H9 (cell line): ENCODE measurements around the gene HLA-DPB1. TPM values are rescaled to one million over a fixed set of nuclear protein-coding genes. Genes with fewer than 3 reads are reported as not detected.
A peak's percentile ranks its signal among the peaks of the same experiment; 100 is the strongest.

Source experiments
- DNase-seq: peaks from one replicate; pipeline ENCODE4 v3.0.0-alpha.2; 2017
- H2AFZ ChIP-seq: one replicate; pipeline ENCODE4 v1.6.1; 2013; ENCODE audit warnings: mild to moderate bottlenecking, low read length, control low read depth, moderate library complexity
- H2AK5ac ChIP-seq: 2 replicates; pipeline ENCODE4 v1.6.1; 2013; ENCODE audit warnings: low read length, control low read depth, mixed read lengths; ENCODE audit not compliant: insufficient read length
- H2BK120ac ChIP-seq: one replicate; pipeline ENCODE4 v1.6.1; 2013; ENCODE audit warnings: low read depth, mild to moderate bottlenecking, low read length, control low read depth, inconsistent platforms; ENCODE audit not compliant: poor library complexity, severe bottlenecking
- H2BK12ac ChIP-seq: 2 replicates; pipeline ENCODE4 v1.6.1; 2013; ENCODE audit warnings: low read length, control low read depth, mixed read lengths, low read depth; ENCODE audit not compliant: insufficient read length
- H2BK15ac ChIP-seq: 2 replicates; pipeline ENCODE4 v1.6.1; 2013; ENCODE audit warnings: low read depth, low read length, control low read depth
- H2BK20ac ChIP-seq: one replicate; pipeline ENCODE4 v1.6.1; 2013; ENCODE audit warnings: low read depth, mild to moderate bottlenecking, low read length, control low read depth, inconsistent platforms; ENCODE audit not compliant: poor library complexity, severe bottlenecking
- H2BK5ac ChIP-seq: 2 replicates; pipeline ENCODE4 v1.6.1; 2013; ENCODE audit warnings: low read length, control low read depth, mixed read lengths; ENCODE audit not compliant: insufficient read length
- H3K14ac ChIP-seq: 2 replicates; pipeline ENCODE4 v1.6.1; 2013; ENCODE audit warnings: low read length, control low read depth; ENCODE audit not compliant: insufficient read depth
- H3K18ac ChIP-seq: 2 replicates; pipeline ENCODE4 v1.6.1; 2013; ENCODE audit warnings: low read depth, mild to moderate bottlenecking, mixed read lengths, low read length, control low read depth; ENCODE audit not compliant: insufficient read length
- H3K23ac ChIP-seq: 2 replicates; pipeline ENCODE4 v1.6.1; 2013; ENCODE audit warnings: low read length, control low read depth, mixed read lengths, low read depth; ENCODE audit not compliant: insufficient read length
- H3K23me2 ChIP-seq: 2 replicates; pipeline ENCODE4 v1.6.1; 2013; ENCODE audit warnings: low read depth, mild to moderate bottlenecking, mixed read lengths, low read length, control low read depth; ENCODE audit not compliant: insufficient read length, poor library complexity, severe bottlenecking
- H3K27ac ChIP-seq: 2 replicates; pipeline ENCODE4 v1.5.1; 2013; ENCODE audit warnings: low read length, control low read depth, mixed read lengths, low read depth; ENCODE audit not compliant: insufficient read length
- H3K27me3 ChIP-seq: 2 replicates; pipeline ENCODE4 v1.6.1; 2013; ENCODE audit warnings: low read length, control low read depth, inconsistent platforms; ENCODE audit not compliant: insufficient read depth
- H3K4ac ChIP-seq: 2 replicates; pipeline ENCODE4 v1.6.1; 2013; ENCODE audit warnings: low read depth, mild to moderate bottlenecking, control low read depth, inconsistent platforms, low read length, moderate library complexity
- H3K4me1 ChIP-seq: 2 replicates; pipeline ENCODE4 v1.6.1; 2013; ENCODE audit warnings: low read length, control low read depth, inconsistent platforms; ENCODE audit not compliant: insufficient read depth
- H3K4me2 ChIP-seq: 2 replicates; pipeline ENCODE4 v1.6.1; 2013; ENCODE audit warnings: low read length, control low read depth, mixed read lengths; ENCODE audit not compliant: insufficient read length, insufficient read depth
- H3K56ac ChIP-seq: 2 replicates; pipeline ENCODE4 v1.6.1; 2013; ENCODE audit warnings: low read depth, mild to moderate bottlenecking, mixed read lengths, low read length, control low read depth; ENCODE audit not compliant: insufficient read length
- H3K79me1 ChIP-seq: 2 replicates; pipeline ENCODE4 v1.6.1; 2013; ENCODE audit warnings: low read depth, mild to moderate bottlenecking, moderate library complexity, low read length, control low read depth, inconsistent platforms; ENCODE audit not compliant: insufficient read depth, poor library complexity, severe bottlenecking
- H3K79me2 ChIP-seq: 2 replicates; pipeline ENCODE4 v1.6.1; 2013; ENCODE audit warnings: low read length, control low read depth, inconsistent platforms; ENCODE audit not compliant: insufficient read depth
- H3K9ac ChIP-seq: 2 replicates; pipeline ENCODE4 v1.6.1; 2013; ENCODE audit warnings: low read length, control low read depth, mixed read lengths; ENCODE audit not compliant: insufficient read length; ENCODE audit errors: extremely low read depth
- H3K9me3 ChIP-seq: one replicate; pipeline ENCODE4 v1.6.1; 2013; ENCODE audit warnings: low read depth, low read length, inconsistent platforms; ENCODE audit not compliant: control insufficient read depth
- H3T11ph ChIP-seq: one replicate; pipeline ENCODE4 v1.6.1; 2013; ENCODE audit warnings: mild to moderate bottlenecking, low read length, control low read depth, inconsistent platforms
- H4K20me1 ChIP-seq: one replicate; pipeline ENCODE4 v1.6.1; 2013; ENCODE audit not compliant: control insufficient read depth, insufficient read length, insufficient read depth
- H4K5ac ChIP-seq: 2 replicates; pipeline ENCODE4 v1.6.1; 2013; ENCODE audit warnings: low read depth, mild to moderate bottlenecking, mixed read lengths, low read length, control low read depth; ENCODE audit not compliant: insufficient read length
- H4K8ac ChIP-seq: replicated peaks from 2 replicates; pipeline ENCODE4 v1.6.1; 2013; ENCODE audit warnings: low read length, control low read depth, mixed read lengths, low read depth; ENCODE audit not compliant: insufficient read length
- H4K91ac ChIP-seq: 2 replicates; pipeline ENCODE4 v1.6.1; 2013; ENCODE audit warnings: low read depth, mild to moderate bottlenecking, moderate library complexity, mixed read lengths, low read length, control low read depth; ENCODE audit not compliant: insufficient read length
- H3K27ac Mint-ChIP-seq, 3 experiments: 2 replicates in 2 of 3; 3 replicates in 1 of 3; pipeline ENCODE4 v1.8.0; 2020 to 2021; ENCODE audit warnings: mixed read lengths in 3 of 3, mild to moderate bottlenecking in 1 of 3, moderate library complexity in 1 of 3
- H3K27me3 Mint-ChIP-seq: 2 replicates; pipeline ENCODE4 v1.8.0; 2021; ENCODE audit warnings: low read depth, mild to moderate bottlenecking, moderate library complexity, mixed read lengths
- H3K36me3 Mint-ChIP-seq, 3 experiments: 2 replicates in 2 of 3; 3 replicates in 1 of 3; pipeline ENCODE4 v1.8.0; 2020 to 2021; ENCODE audit warnings: low read depth in 3 of 3, mixed read lengths in 3 of 3; ENCODE audit not compliant: insufficient read depth in 1 of 3
- H3K4me1 Mint-ChIP-seq, 2 experiments: 2 replicates each; pipeline ENCODE4 v1.8.0; 2020; ENCODE audit warnings: mixed read lengths in 2 of 2
- H3K4me3 Mint-ChIP-seq, 2 experiments: 2 replicates in 1 of 2; 3 replicates in 1 of 2; pipeline ENCODE4 v1.8.0; 2020 to 2021; ENCODE audit warnings: mild to moderate bottlenecking in 2 of 2, mixed read lengths in 2 of 2, moderate library complexity in 1 of 2
- H3K9me3 Mint-ChIP-seq, 2 experiments: 2 replicates in 1 of 2; 3 replicates in 1 of 2; pipeline ENCODE4 v1.8.0; 2020; ENCODE audit warnings: mild to moderate bottlenecking in 2 of 2, mixed read lengths in 2 of 2, moderate library complexity in 1 of 2
- WGBS: extraction: QIAGEN DNeasy Blood & Tissue Kit; methylation state at CpG from one replicate; pipeline ENCODE4 v1.1.7; 2013; ENCODE audit warnings: missing lambda C conversion rate, low lambda C conversion rate, mixed read lengths; ENCODE audit not compliant: insufficient read length; ENCODE audit errors: extremely low coverage; 5-methylcytosine and 5-hydroxymethylcytosine counted together
- total RNA-seq: library from RNA; stranded (reverse); gene quantifications from 2 replicates; pipeline ENCODE4 v1.2.1, GENCODE V29; 2021
- TF ChIP-seq, protein P1 (sequence below): fragments of 200-600 bp; sonication (generic); conservative IDR thresholded peaks from 3 replicates; pipeline ENCODE4 v1.8.0; 2021; ENCODE audit warnings: antibody characterized with exemption, mild to moderate bottlenecking

The HLA-DPB1 gene
- total RNA-seq, 1 experiment from 2014 or later, result 23.6 TPM

DNA sequence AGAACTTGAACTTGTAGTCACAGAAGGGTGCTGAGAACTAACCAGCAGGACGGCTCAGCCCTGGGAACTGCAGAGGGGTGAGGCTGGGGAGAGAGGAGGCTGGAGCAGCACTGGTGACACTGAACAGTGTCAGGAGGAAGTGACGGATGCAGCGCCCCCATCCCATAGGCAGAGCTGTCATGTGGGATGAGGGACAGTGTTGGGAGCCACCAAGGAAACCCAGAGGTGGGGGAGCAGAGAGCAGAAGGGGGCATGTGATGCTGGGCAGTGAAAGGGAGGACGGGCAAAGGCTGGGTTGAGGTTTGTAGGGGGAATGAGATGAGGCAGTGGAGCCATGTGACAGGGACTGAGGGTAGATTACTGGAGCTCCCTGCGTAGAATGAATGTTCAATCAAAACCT lies 2.1 kb downstream of the HLA-DPB1 start:
- Histone ChIP-seq H2BK5ac (no peak overlapping the region), H3K14ac (no peak overlapping the region; the same call in 1 of the 2 replicates), H3K4me1 (peaks cover 5% of the 10 kb centered on the region; the same call in 1 of the 2 replicates), H3K4me2 (no peak overlapping the region), H4K20me1 (no peaks in the 10 kb centered on the region), H2BK20ac (no peak overlapping the region), H2BK120ac (no peak overlapping the region), H4K91ac (no peak overlapping the region), H3K9me3 (no peaks in the 10 kb centered on the region), H3K18ac (no peak overlapping the region), H3K79me2 (no peaks in the 10 kb centered on the region), H3K9ac (no peak overlapping the region), H4K8ac (no peak overlapping the region), H3K23me2 (peaks cover 11% of the 10 kb centered on the region), H3K79me1 (no peaks in the 10 kb centered on the region), H2AK5ac (no peak overlapping the region), H3K56ac (no peak overlapping the region), H2BK15ac (no peak overlapping the region), H3K27me3 (no peaks in the 10 kb centered on the region; the same call in 1 of the 2 replicates), H2AFZ (no peak overlapping the region), H4K5ac (no peak overlapping the region), H3K23ac (no peak overlapping the region), H2BK12ac (no peak overlapping the region), H3T11ph (no peak overlapping the region), H3K27ac (no peak overlapping the region), H3K4ac (no peak overlapping the region)
- Mint-ChIP-seq H3K27me3 (peaks cover 20% of the 10 kb centered on the region), H3K36me3 (peaks cover 0 to 14% (median 4%) of the 10 kb centered on the region in 3 experiments; a peak in 2 of 7 replicates), H3K4me3 (no peak overlapping the region), H3K9me3 (peaks cover 0 to 6% of the 10 kb centered on the region in 2 experiments; a peak in 2 of 5 replicates), H3K4me1 (peaks cover 29 to 35% of the 10 kb centered on the region in 2 experiments), H3K27ac (peak overlapping the region in 1 of 3 experiments; percentile 9; a peak in 1 of 7 replicates)
- WGBS, result no CpG with 5 or more reads among the region's 5 CpGs
- TF ChIP-seq, protein P1, sequence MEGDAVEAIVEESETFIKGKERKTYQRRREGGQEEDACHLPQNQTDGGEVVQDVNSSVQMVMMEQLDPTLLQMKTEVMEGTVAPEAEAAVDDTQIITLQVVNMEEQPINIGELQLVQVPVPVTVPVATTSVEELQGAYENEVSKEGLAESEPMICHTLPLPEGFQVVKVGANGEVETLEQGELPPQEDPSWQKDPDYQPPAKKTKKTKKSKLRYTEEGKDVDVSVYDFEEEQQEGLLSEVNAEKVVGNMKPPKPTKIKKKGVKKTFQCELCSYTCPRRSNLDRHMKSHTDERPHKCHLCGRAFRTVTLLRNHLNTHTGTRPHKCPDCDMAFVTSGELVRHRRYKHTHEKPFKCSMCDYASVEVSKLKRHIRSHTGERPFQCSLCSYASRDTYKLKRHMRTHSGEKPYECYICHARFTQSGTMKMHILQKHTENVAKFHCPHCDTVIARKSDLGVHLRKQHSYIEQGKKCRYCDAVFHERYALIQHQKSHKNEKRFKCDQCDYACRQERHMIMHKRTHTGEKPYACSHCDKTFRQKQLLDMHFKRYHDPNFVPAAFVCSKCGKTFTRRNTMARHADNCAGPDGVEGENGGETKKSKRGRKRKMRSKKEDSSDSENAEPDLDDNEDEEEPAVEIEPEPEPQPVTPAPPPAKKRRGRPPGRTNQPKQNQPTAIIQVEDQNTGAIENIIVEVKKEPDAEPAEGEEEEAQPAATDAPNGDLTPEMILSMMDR, result no peak
- DNase-seq, result no peak
